ENCODE results near the gene KIF26A.

Gene KIF26A

GRCh38 chr14:104138098-104138717, at the start of gene KIF26A:
KIF26A (plus strand) TSS chr14:104138587; CDS start chr14:104138723, 136 bp downstream.
- no peak for DNase-seq (ENCODE audit: low spot score)

GRCh38 chr14:104090071-104090748, 48.2 kb upstream of the KIF26A start:
- DNase-seq (ENCODE audit: low spot score): no peak

DNA sequence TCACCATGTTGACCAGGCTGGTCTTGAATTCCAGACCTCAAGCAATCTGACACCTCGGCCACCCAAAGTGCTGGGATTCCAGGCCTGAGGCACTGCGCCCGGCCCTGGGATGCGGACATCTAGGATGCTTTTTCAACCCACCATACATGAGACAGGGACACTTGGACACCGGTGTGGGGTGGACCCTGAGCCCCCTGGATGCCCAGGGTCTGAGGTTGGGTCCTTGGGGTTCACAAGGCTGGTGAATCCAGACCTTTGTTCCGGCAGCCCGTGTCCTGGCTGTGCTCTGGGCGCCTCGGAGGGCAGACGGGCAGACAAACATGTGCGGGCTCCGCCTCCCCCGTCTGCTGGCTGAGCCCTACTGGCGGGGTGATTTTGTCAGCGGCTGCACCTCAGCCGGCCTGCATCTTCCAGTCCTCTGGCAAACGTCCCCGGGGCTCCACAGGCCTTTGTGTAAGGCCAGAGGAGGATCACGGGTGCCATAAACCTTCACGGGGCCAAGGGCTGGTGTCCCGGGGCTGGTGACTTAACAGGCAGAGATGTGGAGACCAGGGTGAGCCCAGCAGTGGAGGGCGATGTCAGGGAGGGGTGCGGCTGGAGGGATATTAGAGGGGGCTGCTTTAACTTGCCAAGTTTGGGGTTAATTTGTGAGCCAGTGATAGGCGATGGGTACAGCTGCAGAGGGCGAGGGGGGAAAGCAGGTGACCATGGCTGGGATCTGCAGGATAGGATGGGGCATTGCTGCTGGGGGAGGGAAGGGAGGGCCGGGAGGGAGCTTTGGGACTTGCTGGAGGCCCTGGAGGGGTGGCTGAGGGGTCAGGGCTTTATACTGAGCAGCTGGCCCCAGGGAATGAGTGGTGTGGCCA, 47.1 kb upstream of the KIF26A start:
- no peak for DNase-seq (ENCODE audit: low spot score)

GRCh38 chr14:104091927-104092771, 46.2 kb upstream of the KIF26A start:
- DNase-seq (ENCODE audit: low spot score): no peak

- DNase-seq (ENCODE audit: low spot score): no peak
Measured at GRCh38 chr14:104092931-104093365, 45.4 kb upstream of the KIF26A start.

- no peak for DNase-seq (ENCODE audit: low spot score)
Measured at GRCh38 chr14:104093366-104094055, 44.9 kb upstream of the KIF26A start.

GRCh38 chr14:104094056-104094708, 44.2 kb upstream of the KIF26A start:
- no peak for DNase-seq (ENCODE audit: low spot score)

- no peak for DNase-seq (ENCODE audit: low spot score)
Measured at GRCh38 chr14:104094709-104095425, 43.5 kb upstream of the KIF26A start.

DNA sequence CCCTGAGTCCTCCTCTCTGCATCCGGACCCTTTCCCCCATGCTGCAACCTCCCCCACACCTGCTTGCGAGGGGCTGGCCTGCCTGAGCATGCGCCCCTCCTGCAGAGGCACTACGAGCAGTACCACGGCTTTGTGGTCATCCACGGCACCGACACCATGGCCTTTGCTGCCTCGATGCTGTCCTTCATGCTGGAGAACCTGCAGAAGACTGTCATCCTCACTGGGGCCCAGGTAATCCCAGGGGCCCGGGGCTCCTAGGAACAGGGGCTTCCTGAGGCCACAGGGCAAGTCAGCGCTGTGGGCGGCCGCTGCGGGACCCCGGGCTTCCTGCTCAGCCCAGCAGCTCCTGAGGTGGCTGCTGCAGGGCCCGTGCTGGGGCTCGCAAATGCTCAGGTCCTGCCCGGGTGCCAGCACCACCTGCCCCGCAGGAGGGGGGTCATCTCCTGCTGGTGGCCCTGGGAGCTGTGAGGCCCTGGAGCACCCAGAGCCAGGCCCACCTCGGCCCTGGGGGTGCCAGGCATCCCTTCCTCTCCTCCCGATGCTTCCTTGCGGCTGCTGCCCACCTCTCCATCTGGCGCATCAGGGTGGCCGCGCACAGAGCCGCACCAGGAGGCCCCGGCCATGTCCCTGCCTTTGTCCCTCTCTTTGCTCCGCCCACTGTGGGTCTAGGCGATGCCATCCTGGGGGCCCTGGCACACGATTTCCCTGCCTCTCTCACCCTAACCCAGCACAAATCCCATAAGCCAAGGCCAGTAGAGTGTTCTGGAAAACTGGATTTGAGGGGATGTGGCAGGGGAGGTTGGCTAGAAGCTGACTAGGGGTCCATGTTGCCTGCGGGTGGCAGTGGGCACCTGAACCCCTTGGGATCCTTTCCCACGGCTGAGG, 42.7 kb upstream of the KIF26A start:
- DNase-seq (ENCODE audit: low spot score): no peak

DNA sequence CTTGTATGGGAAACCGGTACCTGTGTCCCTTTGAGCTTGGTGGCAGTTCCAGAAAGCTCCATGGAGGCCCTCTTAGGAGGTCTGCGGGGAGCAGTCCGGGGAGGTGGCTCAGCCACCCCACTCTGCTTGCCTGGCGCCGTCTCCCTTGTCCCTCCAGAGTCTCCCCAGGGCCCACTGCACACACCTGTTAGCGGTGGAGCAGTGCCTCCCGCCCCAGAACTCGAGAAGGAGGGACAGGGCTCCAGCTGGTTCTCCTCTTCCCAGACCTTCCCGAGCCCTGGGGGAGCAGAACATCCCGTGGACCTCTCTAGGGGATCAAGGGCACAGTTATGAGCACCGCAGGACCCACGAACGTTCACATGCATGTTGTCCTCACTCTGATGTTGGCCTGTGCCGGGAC, 42.1 kb upstream of the KIF26A start:
- no peak for DNase-seq (ENCODE audit: low spot score)

DNA sequence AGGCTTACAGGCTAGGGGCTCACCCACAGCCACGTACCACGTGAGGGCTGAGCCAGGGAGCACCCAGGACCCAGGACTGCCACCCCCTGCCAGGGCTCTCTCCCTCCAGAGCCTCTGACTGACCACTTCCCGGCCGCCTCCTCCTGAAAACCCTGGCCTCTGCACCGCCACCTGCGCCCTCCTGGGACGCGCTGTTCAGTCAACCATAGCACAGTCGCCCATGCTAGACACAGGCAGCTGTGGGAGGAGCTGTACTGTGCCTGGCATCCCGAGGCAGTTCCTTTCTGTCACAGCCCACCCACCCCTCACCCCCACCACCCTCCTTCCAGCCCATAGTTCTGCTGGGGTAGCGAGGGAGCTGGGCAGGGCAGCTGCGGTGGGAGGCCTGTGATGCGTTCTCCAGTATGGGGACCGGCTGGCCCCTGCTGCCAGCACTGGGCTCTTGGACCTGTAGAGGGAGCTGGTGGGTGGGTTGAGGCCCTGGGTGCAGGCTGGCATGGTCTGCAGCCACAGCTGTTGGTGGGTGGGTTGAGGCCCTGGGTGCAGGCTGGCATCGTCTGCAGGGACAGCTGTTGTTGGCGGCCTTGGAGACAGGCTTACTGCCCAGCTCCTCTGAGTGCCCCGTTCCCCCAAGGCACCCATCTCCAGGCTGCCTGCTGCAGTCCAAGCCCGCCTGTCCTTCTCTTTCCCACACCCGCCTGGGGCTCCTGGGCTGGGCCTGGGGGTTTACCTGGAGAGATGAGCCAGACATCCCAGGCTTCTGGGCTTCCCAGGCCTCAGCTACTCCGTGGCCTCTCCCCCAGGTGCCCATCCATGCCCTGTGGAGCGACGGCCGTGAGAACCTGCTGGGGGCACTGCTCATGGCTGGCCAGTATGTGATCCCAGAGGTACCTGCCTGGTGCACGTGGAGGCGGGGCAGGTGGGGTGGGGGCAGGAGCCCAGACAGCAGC, 41.4 kb upstream of the KIF26A start:
- no peak for DNase-seq (ENCODE audit: low spot score)

- no peak for DNase-seq (ENCODE audit: low spot score)
Measured at GRCh38 chr14:104098272-104099095, 39.9 kb upstream of the KIF26A start.

- no peak for DNase-seq (ENCODE audit: low spot score)
Measured at GRCh38 chr14:104099096-104100041, 39.0 kb upstream of the KIF26A start.

- no peak for DNase-seq (ENCODE audit: low spot score)
Measured at GRCh38 chr14:104100171-104101085, 38.0 kb upstream of the KIF26A start.
